SU-DHL-6 (cell line): ENCODE results near the gene HEATR1.

ENCODE experiments used
- H2AFZ ChIP-seq: fragments of 200-600 bp; sonication (generic); 2 replicates; pipeline ENCODE4 v1.6.1; 2014; ENCODE audit warnings: low read depth, mild to moderate bottlenecking, moderate library complexity, mixed read lengths, antibody characterized with exemption, low read length; ENCODE audit not compliant: severe bottlenecking
- H3F3A ChIP-seq: fragments of 200-600 bp; shearing (Covaris generic); 2 replicates; pipeline ENCODE4 v1.6.0; 2016; ENCODE audit warnings: antibody characterized with exemption, mild to moderate bottlenecking; ENCODE audit not compliant: insufficient read depth
- H3K27ac ChIP-seq: fragments of 200-600 bp; sonication (generic); 2 replicates; pipeline ENCODE4 v1.5.1; 2016; ENCODE audit warnings: low read depth, mild to moderate bottlenecking, low read length, moderate library complexity, mixed read lengths
- H3K27me3 ChIP-seq: fragments of 200-600 bp; sonication (generic), shearing (Covaris generic); 2 replicates; pipeline ENCODE4 v1.6.0; 2014; ENCODE audit warnings: mild to moderate bottlenecking, low read length
- H3K36me3 ChIP-seq: fragments of 200-600 bp; sonication (generic); 2 replicates; pipeline ENCODE4 v1.6.1; 2014; ENCODE audit warnings: mild to moderate bottlenecking, low read length, mixed read lengths
- H3K4me2 ChIP-seq: fragments of 300-600, 200-600 bp; shearing (Covaris generic), sonication (generic); 2 replicates; pipeline ENCODE4 v1.6.0; 2014; ENCODE audit warnings: low read length, low read depth, mild to moderate bottlenecking; ENCODE audit not compliant: poor library complexity, severe bottlenecking
- H3K4me3 ChIP-seq: fragments of 200-600 bp; sonication (generic); 2 replicates; pipeline ENCODE4 v1.5.1; 2014; ENCODE audit warnings: antibody characterized with exemption, low read length, mild to moderate bottlenecking, mixed read lengths; ENCODE audit not compliant: insufficient read depth, poor library complexity, severe bottlenecking
- H3K79me2 ChIP-seq: fragments of 200-600 bp; sonication (generic); 2 replicates; pipeline ENCODE4 v1.6.1; 2014; ENCODE audit warnings: mild to moderate bottlenecking, low read length, moderate library complexity; ENCODE audit not compliant: insufficient read depth
- H3K9ac ChIP-seq: fragments of 200-600 bp; sonication (generic); 2 replicates; pipeline ENCODE4 v1.7.0; 2014; ENCODE audit warnings: mild to moderate bottlenecking, low read length
- H3K9me2 ChIP-seq: fragments of 200-600 bp; sonication (generic); replicated peaks from 2 replicates; pipeline ENCODE4 v1.6.1; 2014; ENCODE audit warnings: low read length; ENCODE audit not compliant: insufficient read depth
- H3K9me3 ChIP-seq: fragments of 200-600 bp; sonication (generic); 2 replicates; pipeline ENCODE4 v1.6.1; 2014; ENCODE audit warnings: low read length, mixed read lengths; ENCODE audit not compliant: insufficient read depth
- H4K20me1 ChIP-seq: fragments of 200-600 bp; sonication (generic); 2 replicates; pipeline ENCODE4 v1.6.1; 2014; ENCODE audit warnings: low read depth, mild to moderate bottlenecking, antibody characterized with exemption, low read length, moderate library complexity, mixed read lengths
- EZH2phosphoT487 ChIP-seq: fragments of 200-600 bp; sonication (generic), shearing (Covaris generic); conservative IDR thresholded peaks from 2 replicates; pipeline ENCODE4 v1.6.1; 2018; ENCODE audit warnings: mild to moderate bottlenecking, antibody characterized with exemption, low read length, moderate library complexity, mixed read lengths
- TF ChIP-seq, protein P1 (sequence below): fragments of 200-600 bp; sonication (generic); IDR thresholded peaks from one replicate; pipeline ENCODE4 v1.5.1; 2017; ENCODE audit warnings: antibody characterized with exemption, mild to moderate bottlenecking, low read length, moderate library complexity; ENCODE audit not compliant: insufficient read depth, poor library complexity, severe bottlenecking

The HEATR1 gene

DNA sequence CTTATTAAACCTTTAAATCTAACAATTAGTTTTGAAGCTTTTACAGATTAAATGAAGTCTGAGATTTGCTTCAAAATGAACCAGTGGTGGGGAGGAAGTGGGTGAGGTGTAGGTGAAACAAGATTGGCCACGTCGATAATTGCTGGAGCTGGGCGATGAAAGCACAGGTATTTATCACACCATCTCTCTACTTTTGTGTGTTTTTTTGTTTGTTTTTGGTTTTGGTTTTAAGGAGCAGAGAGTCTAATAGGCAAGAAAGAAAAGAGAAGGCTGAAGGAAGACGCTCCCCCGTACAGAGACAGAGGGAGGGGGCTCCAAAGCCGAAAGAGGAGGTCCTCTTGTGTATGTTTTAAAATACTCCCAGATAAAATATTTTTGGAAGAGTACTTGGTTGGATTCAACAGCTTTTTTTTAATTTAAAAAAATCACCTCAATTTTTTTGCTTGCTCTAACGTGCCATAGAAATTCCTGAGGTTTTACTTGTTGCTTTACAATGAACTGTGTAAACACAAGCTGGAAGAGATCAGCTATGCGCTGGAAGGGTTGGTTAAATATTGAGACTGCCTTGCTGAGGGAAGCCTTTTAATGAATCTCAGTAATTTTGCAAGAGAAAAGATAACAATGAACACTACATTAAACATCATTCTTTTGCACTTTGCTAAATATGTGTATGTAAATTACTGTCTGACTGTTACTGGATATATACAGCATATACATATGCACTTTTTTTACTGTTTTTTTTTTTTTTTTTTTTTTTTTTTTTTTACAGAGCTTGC is 87.2 kb downstream of the HEATR1 start:
- no peaks in the 10 kb centered on the region for H3K9me3 ChIP-seq
- TF ChIP-seq, protein P1, sequence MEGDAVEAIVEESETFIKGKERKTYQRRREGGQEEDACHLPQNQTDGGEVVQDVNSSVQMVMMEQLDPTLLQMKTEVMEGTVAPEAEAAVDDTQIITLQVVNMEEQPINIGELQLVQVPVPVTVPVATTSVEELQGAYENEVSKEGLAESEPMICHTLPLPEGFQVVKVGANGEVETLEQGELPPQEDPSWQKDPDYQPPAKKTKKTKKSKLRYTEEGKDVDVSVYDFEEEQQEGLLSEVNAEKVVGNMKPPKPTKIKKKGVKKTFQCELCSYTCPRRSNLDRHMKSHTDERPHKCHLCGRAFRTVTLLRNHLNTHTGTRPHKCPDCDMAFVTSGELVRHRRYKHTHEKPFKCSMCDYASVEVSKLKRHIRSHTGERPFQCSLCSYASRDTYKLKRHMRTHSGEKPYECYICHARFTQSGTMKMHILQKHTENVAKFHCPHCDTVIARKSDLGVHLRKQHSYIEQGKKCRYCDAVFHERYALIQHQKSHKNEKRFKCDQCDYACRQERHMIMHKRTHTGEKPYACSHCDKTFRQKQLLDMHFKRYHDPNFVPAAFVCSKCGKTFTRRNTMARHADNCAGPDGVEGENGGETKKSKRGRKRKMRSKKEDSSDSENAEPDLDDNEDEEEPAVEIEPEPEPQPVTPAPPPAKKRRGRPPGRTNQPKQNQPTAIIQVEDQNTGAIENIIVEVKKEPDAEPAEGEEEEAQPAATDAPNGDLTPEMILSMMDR = no peak
- no peak for TF ChIP-seq EZH2phosphoT487
- H3F3A ChIP-seq = no peaks in the 10 kb centered on the region
- H3K27me3 ChIP-seq = no peaks in the 10 kb centered on the region
- no peaks in the 10 kb centered on the region for H4K20me1 ChIP-seq
- H3K4me3 ChIP-seq = no peak overlapping the region
- H3K27ac ChIP-seq = no peak overlapping the region
- H3K4me2 ChIP-seq = no peak overlapping the region
- no peak overlapping the region for H3K9ac ChIP-seq
- H3K36me3 ChIP-seq = no peaks in the 10 kb centered on the region
- no peaks in the 10 kb centered on the region for H3K79me2 ChIP-seq
- H3K9me2 ChIP-seq = no peaks in the 10 kb centered on the region
- H2AFZ ChIP-seq = no peak overlapping the region

DNA sequence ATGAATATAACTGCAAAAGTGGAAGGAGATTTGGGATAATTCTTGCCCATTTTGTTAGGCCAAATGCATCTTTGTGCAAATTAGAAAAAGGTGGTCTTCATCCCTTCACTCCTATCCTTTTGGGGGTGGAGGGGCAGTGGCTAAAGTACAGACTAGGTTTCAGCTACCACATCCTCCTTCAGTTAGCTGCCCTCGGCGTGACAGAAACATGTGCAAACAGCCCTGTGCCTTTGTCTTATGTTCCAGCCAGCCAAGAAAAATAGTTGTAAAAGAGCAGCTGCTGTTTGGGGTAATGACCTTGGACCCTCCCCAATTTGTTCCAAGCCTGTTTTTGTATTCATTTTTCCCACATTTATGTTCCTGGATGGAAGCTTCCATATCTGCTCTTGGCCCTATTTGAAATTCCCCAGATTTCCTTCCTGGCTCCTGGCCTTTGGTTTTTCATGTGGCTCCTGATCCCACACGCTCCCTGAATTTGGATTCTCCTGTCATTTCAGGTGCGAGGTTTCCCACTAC is 88.8 kb downstream of the HEATR1 start:
- H3F3A ChIP-seq = no peaks in the 10 kb centered on the region
- H2AFZ ChIP-seq = no peak overlapping the region
- H3K9me2 ChIP-seq = no peaks in the 10 kb centered on the region
- no peaks in the 10 kb centered on the region for H3K27me3 ChIP-seq
- no peak overlapping the region for H3K9ac ChIP-seq
- no peak overlapping the region for H3K27ac ChIP-seq
- no peaks in the 10 kb centered on the region for H4K20me1 ChIP-seq
- no peak overlapping the region for H3K4me2 ChIP-seq
- no peaks in the 10 kb centered on the region for H3K9me3 ChIP-seq
- H3K36me3 ChIP-seq = no peaks in the 10 kb centered on the region
- TF ChIP-seq EZH2phosphoT487 = no peak
- TF ChIP-seq, protein P1 = no peak
- no peaks in the 10 kb centered on the region for H3K79me2 ChIP-seq
- no peak overlapping the region for H3K4me3 ChIP-seq

DNA sequence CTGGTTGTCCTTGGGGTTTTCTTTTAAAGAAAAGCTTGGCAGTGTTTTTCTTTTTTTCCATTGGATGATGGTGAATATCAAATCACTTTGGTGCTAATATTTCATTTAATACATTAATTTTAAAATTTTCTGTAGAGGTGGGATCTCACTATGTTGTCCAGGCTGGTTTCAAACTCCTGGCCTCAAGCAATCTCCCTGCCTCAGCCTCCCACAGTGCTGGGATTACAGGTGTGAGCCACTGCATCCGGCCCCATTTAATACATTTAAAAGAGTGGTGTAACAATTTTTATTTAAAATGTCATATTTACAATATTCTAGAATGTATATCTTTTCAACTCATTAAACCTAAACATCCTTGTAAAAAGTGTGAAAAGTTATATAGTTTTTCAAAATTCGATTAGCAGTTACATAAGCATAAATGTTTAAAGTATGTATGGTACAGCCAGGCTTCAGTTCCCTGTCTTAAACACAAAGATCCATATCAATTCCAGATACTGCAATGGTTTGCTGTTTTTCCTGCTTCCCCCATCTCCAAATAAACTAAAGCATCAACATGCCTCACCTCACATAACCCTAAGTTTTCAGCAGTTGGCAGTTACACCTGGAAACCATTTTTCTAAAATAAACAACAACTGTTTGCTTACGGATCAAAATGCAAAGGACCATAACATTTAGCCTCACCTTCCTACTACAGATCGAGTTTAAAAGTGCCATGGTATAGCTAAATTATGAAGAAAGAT is 89.4 kb downstream of the HEATR1 start:
- H3K27me3 ChIP-seq = no peaks in the 10 kb centered on the region
- H3K4me3 ChIP-seq = no peak overlapping the region
- no peaks in the 10 kb centered on the region for H4K20me1 ChIP-seq
- H3K4me2 ChIP-seq = no peak overlapping the region
- H3K9me3 ChIP-seq = no peaks in the 10 kb centered on the region
- H2AFZ ChIP-seq = no peak overlapping the region
- no peak overlapping the region for H3K27ac ChIP-seq
- no peaks in the 10 kb centered on the region for H3F3A ChIP-seq
- no peaks in the 10 kb centered on the region for H3K9me2 ChIP-seq
- H3K36me3 ChIP-seq = no peaks in the 10 kb centered on the region
- H3K79me2 ChIP-seq = no peaks in the 10 kb centered on the region
- TF ChIP-seq, protein P1 = no peak
- no peak for TF ChIP-seq EZH2phosphoT487
- no peak overlapping the region for H3K9ac ChIP-seq
